CD4-positive, alpha-beta T cell treated with Interleukin-2 at 100 ng/mL for 4 hours (primary cell): Measurements from ENCODE around the gene FBXW2.
"Not testable (repeated sequence)": the region's sequence is repeated elsewhere in the genome, so short reads cannot be mapped to it uniquely, and the experiment has no call there.

ENCODE experiments used
- DNase-seq: peaks from one replicate; pipeline ENCODE4 v3.0.0-alpha.2; 2020; ENCODE audit warnings: low spot score

Gene FBXW2, protein sequence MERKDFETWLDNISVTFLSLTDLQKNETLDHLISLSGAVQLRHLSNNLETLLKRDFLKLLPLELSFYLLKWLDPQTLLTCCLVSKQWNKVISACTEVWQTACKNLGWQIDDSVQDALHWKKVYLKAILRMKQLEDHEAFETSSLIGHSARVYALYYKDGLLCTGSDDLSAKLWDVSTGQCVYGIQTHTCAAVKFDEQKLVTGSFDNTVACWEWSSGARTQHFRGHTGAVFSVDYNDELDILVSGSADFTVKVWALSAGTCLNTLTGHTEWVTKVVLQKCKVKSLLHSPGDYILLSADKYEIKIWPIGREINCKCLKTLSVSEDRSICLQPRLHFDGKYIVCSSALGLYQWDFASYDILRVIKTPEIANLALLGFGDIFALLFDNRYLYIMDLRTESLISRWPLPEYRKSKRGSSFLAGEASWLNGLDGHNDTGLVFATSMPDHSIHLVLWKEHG

GRCh38 chr9:120792898-120793765 lies at the start of gene FBXW2:
Gene FBXW2 (minus strand): TSS chr9:120793416. CDS start chr9:120788258, 5,158 bp downstream.
- peak; percentile 80 for DNase-seq

DNA sequence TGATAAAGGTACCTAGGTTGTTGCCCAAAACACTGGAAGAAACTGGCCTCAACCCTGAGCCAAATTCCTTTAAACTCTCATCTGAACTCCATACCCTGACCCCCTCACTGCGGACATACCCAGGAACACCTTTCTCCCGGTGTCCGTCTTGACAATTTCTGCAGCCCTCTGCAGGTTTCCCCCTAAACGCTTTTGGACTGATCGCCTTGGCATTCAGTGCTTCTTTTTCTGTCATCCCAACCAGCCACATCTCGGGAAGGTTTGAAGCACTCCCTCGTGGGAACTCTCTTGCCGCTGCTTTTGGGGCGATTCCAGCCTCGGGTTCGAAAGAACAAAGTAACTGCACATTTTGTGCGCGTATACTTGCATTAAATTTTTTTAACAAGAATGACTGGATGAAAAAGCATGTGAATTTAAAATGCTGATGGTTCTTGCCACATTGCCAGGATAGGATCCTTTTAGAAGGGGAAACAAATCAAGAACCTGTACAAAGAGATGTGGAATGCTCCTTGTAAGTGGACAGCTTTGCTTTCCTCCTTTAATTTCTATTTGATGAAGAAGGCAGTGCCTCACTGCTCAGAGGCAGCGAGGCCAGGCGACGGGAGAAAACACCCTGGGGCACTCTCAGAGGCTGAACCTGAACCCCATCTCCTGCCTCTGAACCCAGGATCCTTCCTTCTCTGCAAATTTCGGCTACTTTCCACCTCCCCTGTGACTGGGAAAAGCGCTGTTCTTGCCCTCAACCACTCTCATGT lies 48.9 kb upstream of the FBXW2 start:
- no peak for DNase-seq

GRCh38 chr9:120839146-120839545 lies 45.9 kb upstream of the FBXW2 start:
- no peak for DNase-seq

DNA sequence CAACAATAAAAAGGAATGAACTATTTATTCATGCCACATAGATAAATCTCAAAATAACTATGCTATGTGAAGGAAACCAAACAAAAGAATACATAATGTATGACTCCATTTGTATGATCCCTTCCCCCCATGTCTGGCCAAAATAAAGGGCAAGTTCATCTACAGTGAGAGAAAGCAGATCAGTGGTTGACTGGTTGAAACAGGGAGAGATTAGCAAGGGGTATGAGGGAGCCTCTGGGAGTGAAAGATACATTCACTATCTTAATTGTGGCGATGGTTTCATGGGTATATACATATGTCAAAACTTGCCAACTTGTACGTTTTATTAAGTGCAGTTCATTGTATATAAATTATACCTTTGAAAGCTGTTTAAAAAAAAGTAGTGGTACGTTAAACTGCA lies 44.7 kb upstream of the FBXW2 start:
- DNase-seq: no peak

GRCh38 chr9:120833325-120833724 lies 40.1 kb upstream of the FBXW2 start:
- DNase-seq: no peak

GRCh38 chr9:120832807-120833206 lies 39.6 kb upstream of the FBXW2 start:
- no peak for DNase-seq

DNA sequence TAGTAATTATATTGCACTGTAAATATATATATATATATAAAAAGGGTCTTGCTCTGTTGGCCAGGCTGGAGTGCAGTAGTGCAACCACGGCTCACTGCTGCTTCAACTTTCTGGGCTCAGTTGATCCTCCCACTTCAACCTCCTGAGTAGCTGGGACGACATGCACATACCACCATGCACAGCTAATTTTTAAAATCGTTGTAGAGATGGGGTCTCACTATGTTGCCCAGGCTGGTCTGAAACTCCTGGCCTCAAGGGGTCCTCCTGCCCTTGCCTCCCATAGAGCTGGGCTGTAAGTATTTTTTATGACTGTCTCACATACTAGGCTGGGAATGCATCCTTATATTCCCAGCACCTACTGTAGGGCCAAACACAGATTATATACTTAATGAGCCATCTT lies 37.6 kb upstream of the FBXW2 start:
- no peak for DNase-seq

GRCh38 chr9:120830151-120830550 lies 36.9 kb upstream of the FBXW2 start:
- DNase-seq: no peak

GRCh38 chr9:120829650-120830049 lies 36.4 kb upstream of the FBXW2 start:
- no peak for DNase-seq

GRCh38 chr9:120820095-120820494 lies 26.9 kb upstream of the FBXW2 start:
- DNase-seq: no peak

GRCh38 chr9:120818595-120818994 lies 25.4 kb upstream of the FBXW2 start:
- no peak for DNase-seq

- DNase-seq: no peak
Measured at GRCh38 chr9:120815075-120815474, 21.9 kb upstream of the FBXW2 start.

GRCh38 chr9:120808931-120809330 lies 15.7 kb upstream of the FBXW2 start:
- DNase-seq: no peak

- no peak for DNase-seq
Measured at GRCh38 chr9:120807607-120808379, 14.6 kb upstream of the FBXW2 start.

GRCh38 chr9:120804784-120805363 lies 11.7 kb upstream of the FBXW2 start:
- DNase-seq: not testable (repeated sequence)

DNA sequence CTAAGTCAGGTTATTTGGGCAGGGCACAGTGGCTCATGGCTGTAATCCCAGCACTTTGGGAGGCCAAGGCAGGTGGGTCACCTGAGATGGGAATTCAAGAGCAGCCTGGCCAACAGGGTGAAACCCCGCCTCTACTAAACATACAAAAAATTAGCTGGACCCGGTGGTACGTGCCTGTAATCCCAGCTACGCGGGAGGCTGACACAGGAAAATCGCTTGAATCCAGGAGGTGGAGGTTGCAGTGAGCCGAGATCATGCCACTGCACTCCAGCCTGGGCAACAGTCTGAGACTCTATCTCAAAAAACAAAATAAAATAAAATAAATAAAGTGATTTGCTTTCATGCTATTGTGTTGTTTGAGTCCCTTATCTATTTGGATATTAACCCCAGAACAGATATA lies 8.2 kb upstream of the FBXW2 start:
- no peak for DNase-seq

DNA sequence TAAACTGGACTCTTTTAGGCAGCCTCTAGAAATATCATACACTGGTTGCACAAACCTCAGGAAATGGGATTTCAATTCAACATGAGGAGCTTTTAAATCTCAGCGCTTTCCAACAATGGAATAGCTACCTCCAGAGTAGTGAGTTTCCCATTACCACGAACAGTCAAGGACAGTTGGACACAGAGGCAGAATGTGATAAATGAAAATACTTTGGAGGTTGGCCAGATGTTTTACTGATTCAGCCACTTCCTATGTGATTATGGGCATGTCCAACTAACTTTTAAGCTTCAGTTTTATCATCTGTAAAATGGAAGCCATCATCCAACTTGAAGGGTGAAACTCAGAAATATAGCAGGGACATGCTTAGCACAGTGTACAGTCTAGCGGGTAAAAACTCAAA lies 2.1 kb downstream of the FBXW2 start:
- DNase-seq: no peak

- DNase-seq: no peak
Measured at GRCh38 chr9:120787933-120788332, 5.3 kb downstream of the FBXW2 start.

DNA sequence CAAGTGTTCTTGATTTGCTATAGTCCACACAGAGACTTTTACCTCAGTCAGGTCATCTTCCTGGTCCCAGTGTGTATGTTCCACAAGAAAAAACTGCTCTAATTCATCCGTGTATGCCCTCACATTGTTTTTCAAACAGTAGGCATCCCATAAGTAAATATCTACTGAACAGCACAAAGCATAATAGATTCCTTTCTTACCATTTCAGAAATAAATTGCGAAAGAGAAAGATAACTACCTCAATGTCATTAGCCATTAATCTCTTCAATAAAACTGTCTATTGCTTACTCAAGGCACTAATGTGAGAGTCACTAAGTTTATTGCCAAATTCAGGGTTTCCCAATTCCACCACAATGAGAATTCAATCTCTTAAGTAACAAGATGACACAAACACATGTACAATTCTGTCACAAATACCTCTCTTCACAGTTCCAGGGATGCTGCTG lies 9.6 kb downstream of the FBXW2 start:
- DNase-seq: no peak

GRCh38 chr9:120781236-120781635 lies 12.0 kb downstream of the FBXW2 start:
- no peak for DNase-seq

DNA sequence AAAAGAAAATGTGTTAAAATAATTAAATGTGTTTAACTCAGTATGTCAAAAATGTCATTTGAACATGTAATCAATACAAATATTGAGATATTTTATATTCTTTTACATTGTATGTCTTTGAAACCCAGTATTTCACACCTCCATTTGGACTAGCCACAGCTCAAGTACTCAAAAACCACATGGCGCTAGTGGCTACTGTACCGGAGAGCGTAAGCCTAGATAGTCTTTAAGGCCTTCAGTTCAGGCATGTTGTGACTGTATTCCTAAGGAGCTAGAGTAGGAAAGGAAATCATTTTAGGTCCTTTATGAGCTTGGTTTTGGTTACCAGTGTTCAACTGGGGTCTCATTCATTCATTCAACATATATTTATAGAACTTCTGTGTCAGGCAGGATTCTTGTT lies 12.8 kb downstream of the FBXW2 start:
- DNase-seq: no peak
